PC-3 (cell line): ENCODE results near the gene TGM2. TPM values are rescaled to one million over a fixed set of nuclear protein-coding genes. Genes with fewer than 3 reads are reported as not detected.
"Not testable (repeated sequence)": the region's sequence is repeated elsewhere in the genome, so short reads cannot be mapped to it uniquely, and the experiment has no call there.

Experiments used
- ATAC-seq: fragments of 200-7000 bp; cut with Tn5 transposase; 2 replicates; pipeline ENCODE4 v1.9.1; 2020; ENCODE audit warnings: mild to moderate bottlenecking, moderate library complexity
- BruUV-seq: library from RNA; stranded (reverse); fragments of 400-500 nt; replicated peaks from 2 replicates; lab custom pipeline; 2021; lab: Mats Ljungman, UMichigan
- CTCF ChIA-PET: fragments of 300-600 bp; sonication (Branson Sonifier 250); formaldehyde crosslinking; loops from one replicate; lab custom pipeline; 2022; ENCODE audit warnings: antibody characterized with exemption; lab: Charles Lee
- POLR2A ChIA-PET: fragments of 300-600 bp; sonication (Branson Sonifier 250); formaldehyde crosslinking; loops from one replicate; lab custom pipeline; 2022; ENCODE audit warnings: antibody characterized with exemption; ENCODE audit not compliant: unreplicated experiment; lab: Charles Lee
- DNase-seq: peaks from one replicate; pipeline ENCODE4 v3.0.0-alpha.2; 2015
- H2AFZ ChIP-seq: fragments of 300-600 bp; sonication (generic); 2 replicates; pipeline ENCODE4 v1.6.0; 2016; ENCODE audit warnings: antibody characterized with exemption, low read length
- H3F3A ChIP-seq: fragments of 300-600 bp; sonication (generic); one replicate; pipeline ENCODE4 v1.6.0; 2017; ENCODE audit warnings: antibody characterized with exemption, low read length, control low read depth, mild to moderate bottlenecking; ENCODE audit not compliant: unreplicated experiment
- H3K27ac ChIP-seq: fragments of 300-600 bp; sonication (generic); 2 replicates; pipeline ENCODE4 v1.5.1; 2016; ENCODE audit warnings: mild to moderate bottlenecking, low read length
- H3K27me3 ChIP-seq: fragments of 300-600 bp; sonication (generic); 2 replicates; pipeline ENCODE4 v1.6.1; 2016; ENCODE audit warnings: low read length, mixed read lengths
- H3K36me3 ChIP-seq: fragments of 300-600 bp; sonication (generic); 2 replicates; pipeline ENCODE4 v1.6.1; 2016; ENCODE audit warnings: low read depth, mixed run types, low read length, mixed read lengths
- H3K4me1 ChIP-seq: fragments of 300-600 bp; sonication (generic); 2 replicates; pipeline ENCODE4 v1.5.1; 2016; ENCODE audit warnings: low read length; ENCODE audit not compliant: insufficient read depth
- H3K4me2 ChIP-seq: fragments of 300-600 bp; sonication (generic); 2 replicates; pipeline ENCODE4 v1.6.0; 2016; ENCODE audit warnings: low read length
- H3K4me3 ChIP-seq: fragments of 300-600 bp; sonication (generic); 2 replicates; pipeline ENCODE4 v1.5.1; 2016; ENCODE audit warnings: mild to moderate bottlenecking, low read length, mixed read lengths
- H3K79me2 ChIP-seq: fragments of 300-600 bp; sonication (generic); 2 replicates; pipeline ENCODE4 v1.6.1; 2017; ENCODE audit warnings: low read length, mixed read lengths
- H3K9ac ChIP-seq: fragments of 300-600 bp; sonication (generic); 2 replicates; pipeline ENCODE4 v1.6.0; 2016; ENCODE audit warnings: mild to moderate bottlenecking, low read length
- H3K9me2 ChIP-seq: fragments of 300-600 bp; sonication (generic); replicated peaks from 2 replicates; pipeline ENCODE4 v1.6.1; 2016; ENCODE audit warnings: mixed run types, low read length, mixed read lengths
- H3K9me3 ChIP-seq: fragments of 300-600 bp; sonication (generic); 2 replicates; pipeline ENCODE4 v1.6.1; 2016; ENCODE audit warnings: low read length, mixed read lengths
- H4K20me1 ChIP-seq: fragments of 300-600 bp; sonication (generic); 2 replicates; pipeline ENCODE4 v1.6.1; 2016; ENCODE audit warnings: low read length, mixed read lengths
- CTCF ChIP-seq: fragments of 300-600 bp; sonication (generic); conservative IDR thresholded peaks from 2 replicates; pipeline ENCODE4 v1.5.1; 2017; ENCODE audit warnings: antibody characterized with exemption, low read depth, mild to moderate bottlenecking, low read length
- EZH2 ChIP-seq: fragments of 300-600 bp; sonication (generic); IDR thresholded peaks from one replicate; pipeline ENCODE4 v1.6.1; 2017; ENCODE audit warnings: antibody characterized with exemption, mild to moderate bottlenecking, low read length; ENCODE audit not compliant: unreplicated experiment
- EZH2phosphoT487 ChIP-seq: fragments of 300-600 bp; sonication (generic); IDR thresholded peaks from 2 replicates; pipeline ENCODE4 v1.6.1; 2018; ENCODE audit warnings: mild to moderate bottlenecking, antibody characterized with exemption, low read length, borderline replicate concordance
- intact Hi-C: fragments of 100-400 bp; cut with micrococcal nuclease; formaldehyde crosslinking; loops from 2 replicates; pipeline ENCODE4 v1.9.0; 2023
- total RNA-seq: library from RNA; depleted of rRNA; stranded (reverse); fragments of >200 nt; gene quantifications from 2 replicates; pipeline ENCODE4 v1.2.3, GENCODE V29; 2014

TGM2 gene
- total RNA-seq, 1 experiment from 2014 or later = 583 TPM

GRCh38 chr20:38108986-38109541, 56.0 kb downstream of the TGM2 start:
- peaks cover 38% of the 10 kb centered on the region for H3K4me1 ChIP-seq
- no peak overlapping the region for H2AFZ ChIP-seq
- H3K36me3 ChIP-seq = no peaks in the 10 kb centered on the region
- no TSS peak for BruUV-seq
- DNase-seq (no peak), ATAC-seq (no peak)
- H3F3A ChIP-seq = peaks cover 10% of the 10 kb centered on the region
- peak overlapping the region; percentile 83 for H3K27ac ChIP-seq
- CTCF ChIA-PET = interaction anchor here (1.2 kb wide), 1 partner anchor 112 kb away, joined by 3 read pairs; no protein-coding TSS in a partner anchor
- intact Hi-C loops = no loop called here
- no peaks in the 10 kb centered on the region for H3K9me3 ChIP-seq
- H3K9ac ChIP-seq = no peak overlapping the region
- peak overlapping the region; percentile 64 for H3K4me2 ChIP-seq
- H3K27me3 ChIP-seq = no peaks in the 10 kb centered on the region
- no peaks in the 10 kb centered on the region for H3K79me2 ChIP-seq
- TF ChIP-seq EZH2 (no peak), EZH2phosphoT487 (no peak), CTCF (no peak)
- POLR2A ChIA-PET = interaction anchor here (0.5 kb wide), 1 partner anchor 76 kb away, joined by 3 read pairs; the partner anchor contains the start of genes RPRD1B and TTI1
- no peak overlapping the region for H3K4me3 ChIP-seq
- H3K9me2 ChIP-seq = no peaks in the 10 kb centered on the region
- no peaks in the 10 kb centered on the region for H4K20me1 ChIP-seq

GRCh38 chr20:38108438-38108985, 56.6 kb downstream of the TGM2 start:
- ATAC-seq (no peak), DNase-seq (no peak)
- Histone ChIP-seq H3K9ac (no peak overlapping the region), H3K79me2 (no peaks in the 10 kb centered on the region), H3K9me2 (no peaks in the 10 kb centered on the region), H3K27ac (peak overlapping the region; percentile 83), H3K36me3 (no peaks in the 10 kb centered on the region), H3K27me3 (no peaks in the 10 kb centered on the region), H3K9me3 (no peaks in the 10 kb centered on the region), H3K4me1 (peaks cover 38% of the 10 kb centered on the region), H4K20me1 (no peaks in the 10 kb centered on the region), H3K4me2 (no peak overlapping the region), H2AFZ (no peak overlapping the region), H3K4me3 (no peak overlapping the region), H3F3A (peaks cover 10% of the 10 kb centered on the region)
- ChIA-PET POLR2A (no interaction called here), CTCF (no interaction called here)
- intact Hi-C loops = no loop called here
- no TSS peak for BruUV-seq
- TF ChIP-seq EZH2phosphoT487 (no peak), EZH2 (no peak), CTCF (no peak)

GRCh38 chr20:38107916-38108315, 57.2 kb downstream of the TGM2 start:
- intact Hi-C loops, H3F3A ChIP-seq, ATAC-seq, POLR2A ChIA-PET, H3K9me3 ChIP-seq, CTCF ChIA-PET, H4K20me1 ChIP-seq, H3K4me2 ChIP-seq, H2AFZ ChIP-seq, H3K4me3 ChIP-seq, H3K9me2 ChIP-seq, H3K36me3 ChIP-seq, BruUV-seq, H3K79me2 ChIP-seq, H3K27ac ChIP-seq, H3K27me3 ChIP-seq, H3K9ac ChIP-seq: not testable (repeated sequence)
- peaks cover 38% of the 10 kb centered on the region for H3K4me1 ChIP-seq
- DNase-seq = peak; percentile 44

GRCh38 chr20:38107386-38107785, 57.7 kb downstream of the TGM2 start:
- H3K4me1 ChIP-seq = peaks cover 42% of the 10 kb centered on the region
- H3K27ac ChIP-seq, CTCF ChIA-PET, H3K36me3 ChIP-seq, DNase-seq, H3K9ac ChIP-seq, H3F3A ChIP-seq, H3K4me2 ChIP-seq, H3K79me2 ChIP-seq, BruUV-seq, H2AFZ ChIP-seq, H3K9me3 ChIP-seq, H4K20me1 ChIP-seq, H3K27me3 ChIP-seq, ATAC-seq, H3K9me2 ChIP-seq, POLR2A ChIA-PET, H3K4me3 ChIP-seq, intact Hi-C loops: not testable (repeated sequence)
